ENCODE data around the gene RGS5.
"Not testable (repeated sequence)": the region's sequence is repeated elsewhere in the genome, so short reads cannot be mapped to it uniquely, and the experiment has no call there.

RGS5 gene, protein sequence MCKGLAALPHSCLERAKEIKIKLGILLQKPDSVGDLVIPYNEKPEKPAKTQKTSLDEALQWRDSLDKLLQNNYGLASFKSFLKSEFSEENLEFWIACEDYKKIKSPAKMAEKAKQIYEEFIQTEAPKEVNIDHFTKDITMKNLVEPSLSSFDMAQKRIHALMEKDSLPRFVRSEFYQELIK

DNA sequence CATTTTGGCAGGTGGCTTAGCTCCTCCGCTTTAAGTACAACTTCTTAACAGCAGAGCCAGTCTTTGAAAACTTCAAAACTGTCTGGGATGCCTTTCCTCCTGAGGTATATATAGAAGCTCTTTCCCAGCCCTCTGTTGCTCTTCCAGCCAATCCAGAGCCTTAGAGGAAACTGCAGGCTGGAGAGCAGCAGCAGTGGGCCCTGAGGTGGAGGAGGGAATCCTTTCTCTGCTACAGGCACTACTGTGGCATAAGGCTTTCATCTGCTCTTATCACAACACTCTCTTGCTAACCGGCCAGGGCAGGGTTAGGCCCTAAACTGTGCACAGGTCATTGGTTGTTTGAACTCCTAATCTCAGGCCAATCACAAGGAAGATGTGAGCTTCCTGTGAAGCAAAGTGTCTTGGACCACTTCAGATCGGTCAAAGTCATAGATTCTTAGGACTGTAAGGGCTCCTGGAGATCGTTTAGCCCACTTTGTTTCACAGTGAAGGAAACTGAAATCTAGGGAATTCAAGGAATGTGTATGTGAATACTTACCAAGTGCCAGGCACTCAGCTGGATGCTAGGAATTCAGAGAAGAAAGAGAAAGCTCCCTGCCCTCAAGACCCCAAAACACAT is at the start of gene RGS5:
Gene RGS5, minus strand, starts transcription at position 84 of the 619 bp plus-strand sequence. Its CDS starts 81 bp downstream, at position 3.
- DNase-seq = no peak

DNA sequence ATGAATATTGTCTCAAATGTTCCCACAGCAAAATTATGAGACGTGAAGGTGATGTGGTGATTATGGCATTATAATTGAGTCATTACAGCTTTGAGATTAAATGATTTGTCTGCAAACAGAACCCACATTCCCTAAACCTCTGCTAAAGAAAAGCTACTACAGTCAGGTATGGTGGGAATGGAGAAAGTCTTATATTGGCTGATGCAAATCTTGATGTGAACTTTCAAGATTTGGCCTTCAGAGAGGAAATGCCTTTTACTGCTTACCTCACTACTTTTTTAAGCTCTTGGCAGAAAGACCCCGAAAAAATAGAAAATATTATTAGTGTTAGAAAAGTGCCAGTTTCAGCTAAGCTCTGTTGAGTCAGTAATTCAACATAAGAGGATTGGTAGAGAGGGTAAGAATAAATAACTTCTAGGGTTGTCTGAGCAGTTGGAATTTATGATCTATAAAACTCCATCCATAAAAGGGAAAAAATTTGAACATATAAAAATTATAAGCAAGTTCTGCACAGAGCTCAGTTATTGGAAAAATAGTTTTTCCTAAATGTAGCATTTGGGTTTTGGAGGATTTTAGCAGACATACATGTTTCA is 47.8 kb upstream of the RGS5 start:
- DNase-seq = no peak

DNA sequence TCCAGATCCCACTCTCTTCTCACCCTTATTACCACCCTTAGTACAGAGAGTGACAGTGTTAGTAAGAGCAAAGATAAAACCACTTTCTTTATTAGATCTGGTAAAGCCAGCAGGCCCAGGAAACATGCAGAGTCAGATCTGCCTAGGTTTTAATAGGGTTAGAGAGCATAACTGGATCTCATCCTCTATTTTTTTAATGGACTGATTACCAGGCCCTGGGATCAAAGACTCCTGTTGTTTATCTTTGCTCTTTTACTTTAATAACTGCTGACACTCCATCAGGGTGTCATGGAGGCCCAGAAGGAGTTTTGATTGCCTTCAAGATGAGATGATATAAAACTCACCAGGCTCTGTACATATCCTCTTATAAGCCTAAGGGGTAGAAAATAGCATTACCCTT is 45.3 kb upstream of the RGS5 start:
- DNase-seq = no peak

DNA sequence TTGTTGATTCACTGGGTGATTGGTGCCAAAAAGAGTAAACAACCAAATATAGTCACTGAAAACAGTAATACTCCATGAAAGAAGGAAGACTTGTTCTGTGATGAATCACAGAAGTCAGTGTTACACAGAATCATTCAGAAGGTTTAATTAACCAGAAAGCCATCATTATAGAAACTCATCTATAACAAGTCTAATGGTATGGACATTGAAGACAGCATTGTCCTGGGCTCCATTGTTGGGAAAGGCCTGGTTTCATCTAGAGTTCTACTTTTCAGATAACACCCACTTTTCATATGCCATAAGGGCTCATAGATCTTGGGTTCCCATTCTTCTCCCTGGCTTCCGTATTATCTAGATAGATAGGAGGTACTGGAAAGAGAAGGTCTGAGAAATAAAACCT is 41.9 kb upstream of the RGS5 start:
- DNase-seq = not testable (repeated sequence)

DNA sequence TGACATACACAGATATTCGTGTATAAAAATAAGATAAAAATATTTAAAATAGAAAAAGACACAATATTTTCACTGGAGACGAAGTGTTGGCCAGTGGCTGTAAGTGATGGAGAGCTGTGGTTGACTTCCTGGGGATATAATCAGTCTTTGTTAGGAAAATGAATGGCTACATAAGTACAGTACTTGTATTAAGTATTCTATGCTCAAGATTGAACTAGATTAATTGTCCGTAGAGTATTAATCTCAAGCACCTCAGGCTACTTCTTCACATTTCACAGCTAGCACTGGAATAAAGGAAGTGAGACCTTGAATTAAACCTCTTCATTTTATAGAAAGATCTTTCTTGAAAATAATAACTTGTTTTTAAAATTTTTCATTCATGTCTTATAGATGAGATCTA is 39.0 kb upstream of the RGS5 start:
- no peak for DNase-seq

DNA sequence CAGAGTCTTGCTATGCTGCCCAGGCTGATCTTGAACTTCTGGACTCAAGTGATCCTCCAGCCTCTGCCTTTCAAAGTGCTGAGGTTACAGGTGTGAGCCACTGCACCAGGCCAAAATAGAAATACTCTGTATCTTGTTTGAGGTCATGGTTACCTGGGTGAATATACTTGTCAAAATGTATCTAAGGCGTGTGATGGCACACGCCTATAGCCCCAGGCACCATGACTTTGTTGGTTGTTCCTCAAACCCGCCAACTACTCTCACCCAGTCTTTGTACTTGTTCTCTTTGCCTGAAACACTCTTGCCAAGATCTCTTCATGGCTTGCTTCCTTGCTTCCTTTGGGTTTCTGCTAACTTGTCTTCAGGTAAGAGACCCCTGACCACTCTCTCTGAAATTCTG is 38.0 kb upstream of the RGS5 start:
- DNase-seq = no peak

DNA sequence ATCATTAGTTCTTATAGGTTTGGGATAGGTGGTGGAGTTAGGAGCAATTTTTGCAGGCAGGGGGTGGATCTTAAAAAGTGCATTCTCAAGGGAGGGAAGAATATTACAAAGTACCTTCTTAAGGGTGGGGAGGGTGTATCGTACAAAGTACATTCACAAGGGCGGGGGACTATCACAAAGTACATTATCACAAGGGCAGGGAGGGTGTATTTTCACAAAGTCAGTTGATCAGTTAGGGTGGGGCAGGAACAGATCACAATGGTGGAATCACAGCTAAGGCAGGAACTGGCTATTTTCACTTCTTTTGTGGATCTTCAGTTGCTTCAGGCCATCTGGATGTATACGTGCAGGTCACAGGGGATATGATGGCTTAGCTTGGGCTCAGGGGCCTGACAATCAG is 30.9 kb upstream of the RGS5 start:
- not testable (repeated sequence) for DNase-seq

DNA sequence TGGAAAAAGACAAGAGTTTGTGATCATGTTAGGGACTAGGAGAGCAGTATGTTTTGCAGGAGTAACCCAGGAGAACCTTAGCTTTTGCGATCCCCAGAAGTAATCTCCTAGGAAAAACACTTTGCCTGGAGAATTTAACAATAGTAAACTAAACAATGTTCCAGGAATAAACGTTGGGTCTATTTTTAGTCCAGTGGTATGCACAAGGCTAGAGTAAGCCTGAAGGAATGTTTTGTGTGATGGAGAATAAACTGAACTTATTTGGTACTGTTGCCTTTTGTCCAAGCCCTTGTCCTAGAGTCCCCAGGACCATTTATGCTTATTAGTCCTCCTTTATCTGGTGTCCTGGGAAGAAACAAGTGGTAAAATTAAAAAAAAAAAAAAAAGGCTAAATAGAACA is 28.7 kb upstream of the RGS5 start:
- DNase-seq = no peak

DNA sequence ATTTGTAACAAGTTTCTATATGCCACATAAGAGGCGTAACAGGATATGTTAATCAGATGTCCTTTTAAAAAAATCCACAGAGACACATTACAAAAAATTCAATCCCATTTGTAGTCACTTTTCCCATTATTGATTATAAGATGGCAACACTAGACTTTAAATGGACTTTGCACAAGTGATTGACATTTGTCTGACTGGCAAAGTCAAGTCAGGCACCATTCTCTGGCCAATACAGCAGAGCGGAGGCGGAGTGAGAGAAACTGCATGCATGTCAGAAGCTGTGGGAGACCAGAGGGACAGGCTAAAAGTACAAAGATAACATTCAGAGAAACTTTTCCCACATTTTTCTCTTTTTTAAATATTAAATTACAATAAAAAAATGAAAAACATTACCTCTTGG is 28.1 kb upstream of the RGS5 start:
- DNase-seq = no peak

DNA sequence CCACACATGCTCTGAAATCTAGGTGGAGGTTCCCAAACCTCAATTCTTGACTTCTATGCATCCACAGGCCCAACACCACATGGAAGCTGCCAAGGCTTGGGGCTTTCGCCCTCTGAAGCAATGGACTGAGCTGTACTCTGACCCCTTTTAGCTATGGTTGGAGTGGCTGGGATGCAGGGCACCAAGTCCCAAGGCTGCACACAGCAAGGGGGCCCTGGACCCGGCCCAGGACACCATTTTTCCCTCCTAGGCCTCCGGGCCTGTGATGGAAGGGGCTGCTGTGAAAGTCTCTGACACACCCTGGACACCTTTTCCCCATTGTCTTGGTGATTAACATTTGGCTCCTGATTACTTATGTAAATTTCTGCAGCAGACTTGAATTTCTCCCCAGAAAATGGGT is 25.6 kb upstream of the RGS5 start:
- DNase-seq = not testable (repeated sequence)

DNA sequence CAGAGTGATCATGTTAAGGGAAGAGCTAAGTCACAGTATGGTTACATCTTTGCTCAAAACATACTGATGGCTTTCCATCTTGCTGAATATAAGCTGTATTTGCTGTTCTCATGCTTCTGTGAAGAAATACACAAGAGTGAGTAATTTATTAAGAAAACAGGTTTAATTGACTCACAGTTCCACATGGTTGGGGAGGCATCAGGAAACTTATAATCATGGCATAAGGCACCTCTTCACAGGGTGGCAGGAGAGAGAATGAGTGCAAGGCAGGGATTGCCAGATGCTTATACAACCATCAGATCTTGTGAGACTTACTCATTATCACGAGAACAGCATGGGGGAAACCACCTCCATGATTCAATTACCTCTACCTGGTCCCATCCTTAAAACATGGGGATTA is 24.4 kb upstream of the RGS5 start:
- DNase-seq = no peak

DNA sequence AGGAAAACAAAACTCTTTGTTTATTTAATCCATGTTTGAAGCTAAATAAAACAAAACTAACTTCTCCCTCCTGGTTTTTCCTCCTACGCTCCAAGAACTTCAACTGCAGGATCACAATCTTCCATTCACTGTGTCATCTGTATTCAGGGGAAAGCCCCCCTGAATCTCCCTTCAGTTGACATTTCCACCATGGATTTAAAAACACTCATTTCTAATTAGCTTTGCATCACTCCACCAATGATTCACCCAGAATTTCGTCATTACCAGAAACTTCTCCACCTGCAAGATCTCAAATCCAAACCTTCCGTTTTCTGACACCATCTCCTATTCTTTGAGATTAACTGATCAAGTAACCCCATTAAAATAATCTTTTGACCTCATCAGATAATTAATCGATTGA is 10.9 kb upstream of the RGS5 start:
- no peak for DNase-seq

DNA sequence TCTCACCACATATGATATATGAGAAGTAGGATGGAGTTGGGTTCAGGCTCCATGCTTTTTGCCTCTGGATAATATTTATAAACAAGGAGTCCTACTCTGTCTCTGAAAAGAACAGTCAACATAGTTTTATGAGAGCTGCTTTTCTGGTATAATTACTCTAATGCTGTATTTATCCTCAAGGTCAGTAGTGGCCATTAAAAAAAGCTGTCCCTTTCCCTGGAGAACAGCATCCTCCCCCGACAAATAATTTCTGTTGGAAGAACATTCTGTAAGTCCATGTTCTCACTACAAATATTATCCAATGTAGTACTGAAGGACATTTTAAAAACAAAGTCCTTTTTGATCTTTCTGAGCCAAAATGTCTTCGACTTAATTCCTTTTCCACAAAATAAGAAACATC is 9.0 kb upstream of the RGS5 start:
- DNase-seq = no peak

DNA sequence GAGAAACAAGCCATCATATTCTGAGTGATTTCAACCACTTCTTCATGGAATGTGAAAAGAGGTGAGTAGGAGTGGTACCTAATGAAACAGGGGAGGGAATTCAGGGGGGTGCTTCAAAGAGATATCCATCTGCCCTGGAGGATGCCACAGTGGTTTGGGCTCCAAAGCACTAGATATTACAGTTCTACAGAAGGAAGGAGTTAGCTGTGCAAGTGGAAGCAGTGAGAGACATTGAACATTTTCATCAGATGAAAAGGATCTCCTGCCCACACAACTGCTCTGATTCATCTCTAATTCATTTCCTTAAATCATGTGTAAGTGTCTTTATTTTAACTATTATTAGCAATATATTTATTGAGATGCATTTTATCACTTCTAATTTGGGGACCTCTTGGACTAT is 2.8 kb upstream of the RGS5 start:
- DNase-seq = no peak

DNA sequence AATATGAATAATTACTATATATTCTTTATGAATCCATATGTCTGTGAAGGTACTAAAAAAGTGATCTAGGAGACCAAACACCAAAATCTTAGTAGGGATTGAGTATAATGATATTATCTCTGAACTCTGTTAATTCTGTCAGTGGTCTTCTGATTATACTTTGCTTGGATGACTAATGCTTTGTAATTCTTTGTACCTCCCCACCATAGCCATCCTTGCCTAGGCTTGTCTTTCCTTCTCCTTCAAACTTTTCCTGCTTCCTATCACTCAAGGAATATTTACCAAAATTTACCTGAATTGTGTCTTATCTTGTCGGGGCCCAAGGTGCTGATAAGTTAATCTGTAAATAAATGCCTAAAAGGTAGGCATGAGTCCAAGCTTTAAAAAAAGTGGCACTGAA is 845 bp upstream of the RGS5 start:
- no peak for DNase-seq

DNA sequence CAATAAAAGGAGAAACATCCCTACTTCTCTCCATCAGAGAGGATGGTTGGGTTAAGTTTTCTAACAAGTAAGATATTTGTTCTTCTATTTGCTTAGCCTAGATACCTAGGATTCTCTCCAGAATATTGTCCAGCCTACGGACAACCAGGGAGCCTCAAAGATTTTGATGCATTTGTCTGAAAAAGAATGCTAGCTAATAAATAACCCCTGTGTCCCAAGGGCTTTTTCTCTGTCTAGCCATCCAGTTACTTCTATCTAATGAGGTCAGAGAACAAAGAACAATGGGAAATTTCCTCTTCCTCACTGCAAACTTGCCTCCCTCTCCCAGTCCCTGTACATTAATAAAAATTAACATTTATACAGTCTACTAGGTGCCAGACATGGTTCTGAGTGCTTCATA is 810 bp downstream of the RGS5 start:
- no peak for DNase-seq

DNA sequence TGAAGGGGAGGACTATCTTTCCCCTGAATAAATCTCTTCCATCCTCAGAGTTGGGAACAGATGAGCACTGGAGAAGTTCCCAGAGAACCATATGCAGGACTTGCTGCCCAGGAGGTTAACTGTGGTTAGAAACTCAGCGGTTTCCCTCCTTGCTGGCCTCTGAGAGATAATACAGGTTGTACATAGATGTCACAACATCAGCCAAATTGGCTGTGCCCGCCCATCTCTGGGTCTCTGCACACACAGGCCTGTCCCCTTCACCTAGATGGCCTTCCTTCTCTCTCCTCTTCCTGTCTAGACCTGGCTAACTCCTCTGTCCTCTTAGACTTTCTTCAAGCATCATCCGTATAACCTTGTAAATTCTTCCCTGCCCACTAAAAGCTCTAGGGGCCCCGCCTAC is 5.7 kb downstream of the RGS5 start:
- no peak for DNase-seq

DNA sequence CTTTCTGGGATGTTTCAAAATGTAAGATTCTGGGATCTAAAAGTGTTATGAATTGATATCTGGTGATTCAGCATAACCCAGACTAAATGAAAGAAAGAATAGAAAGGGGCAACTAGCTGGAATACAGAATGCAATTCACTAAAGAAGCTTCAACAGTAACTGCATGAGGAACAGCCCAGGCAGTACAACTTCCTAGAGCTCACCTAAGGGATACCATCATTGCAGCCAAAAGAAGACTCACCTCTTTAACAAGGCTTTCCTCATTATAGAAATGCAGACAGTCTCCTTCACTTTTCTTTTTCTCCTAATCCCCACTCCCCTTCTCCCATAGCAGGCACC is 6.3 kb downstream of the RGS5 start:
- no peak for DNase-seq

DNA sequence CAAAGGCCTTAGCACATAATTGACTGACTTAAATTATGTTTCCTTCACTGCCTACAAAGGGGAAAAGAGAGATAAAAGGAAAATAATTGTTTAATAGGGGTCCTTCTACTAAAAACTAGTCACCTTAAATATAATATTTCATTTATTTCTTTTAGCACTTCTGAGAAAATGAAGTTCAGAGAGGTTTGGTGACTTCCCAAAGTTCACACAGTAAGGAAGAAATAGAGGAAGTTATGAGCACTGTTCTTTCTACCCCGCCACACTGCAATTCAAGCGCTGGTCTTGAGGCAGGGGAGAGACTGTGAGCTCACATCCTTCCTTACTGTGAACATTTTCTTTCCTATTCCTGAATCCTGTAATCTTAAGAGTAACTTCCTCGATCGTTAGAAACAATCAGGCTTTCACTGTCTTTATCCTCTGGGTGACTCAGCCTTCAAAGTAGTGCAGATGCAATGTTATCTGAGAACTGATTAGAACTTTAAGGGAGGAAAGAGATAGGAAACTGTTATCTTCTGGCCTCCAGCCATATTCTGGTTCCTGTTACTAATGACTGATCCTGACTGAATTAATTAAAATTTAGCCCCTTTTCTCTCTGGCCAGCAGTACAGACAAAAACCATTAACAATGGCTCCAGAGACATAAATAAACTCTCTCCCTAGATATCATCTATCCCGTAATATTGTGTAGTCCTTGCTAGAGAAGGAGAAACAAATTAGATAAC is 6.8 kb downstream of the RGS5 start:
- no peak for DNase-seq

DNA sequence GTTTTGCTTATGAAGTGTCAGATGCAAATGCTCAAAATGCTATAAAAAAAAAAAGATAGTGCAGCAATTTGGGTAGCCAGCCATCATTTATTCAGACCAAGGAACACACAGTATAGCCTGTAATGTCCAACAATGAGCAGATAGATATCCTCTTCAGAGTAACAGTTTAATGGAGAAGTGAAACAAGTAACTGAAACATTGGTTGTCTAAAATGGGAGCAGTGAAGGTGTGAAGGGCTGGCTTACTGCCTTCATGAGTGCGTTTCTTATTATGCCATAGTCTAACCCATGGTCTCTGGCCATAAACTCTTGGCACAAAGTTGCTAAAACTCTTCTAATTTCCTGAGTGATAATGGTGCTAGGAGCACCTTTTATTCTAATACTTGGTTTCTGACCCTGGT is 11.4 kb downstream of the RGS5 start:
- no peak for DNase-seq

DNA sequence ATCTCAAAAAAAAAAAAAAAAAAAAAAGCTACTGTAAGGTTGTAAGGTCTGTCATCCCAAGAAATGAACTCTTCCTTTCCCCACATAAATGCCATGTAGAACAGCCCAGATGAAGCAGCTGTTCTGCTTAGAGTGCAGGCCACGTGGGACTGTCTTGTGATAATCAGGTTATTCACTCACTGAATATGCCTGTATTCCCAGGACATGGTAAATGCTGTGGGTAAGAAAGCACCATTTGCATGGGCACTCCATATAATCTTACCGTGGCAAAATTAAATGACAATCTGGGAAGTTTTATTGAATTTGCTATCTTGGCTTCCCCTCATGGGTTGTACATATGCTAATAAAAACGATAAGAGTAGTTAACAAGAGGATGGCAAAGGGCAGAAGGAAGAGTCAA is 13.8 kb downstream of the RGS5 start:
- DNase-seq = no peak

DNA sequence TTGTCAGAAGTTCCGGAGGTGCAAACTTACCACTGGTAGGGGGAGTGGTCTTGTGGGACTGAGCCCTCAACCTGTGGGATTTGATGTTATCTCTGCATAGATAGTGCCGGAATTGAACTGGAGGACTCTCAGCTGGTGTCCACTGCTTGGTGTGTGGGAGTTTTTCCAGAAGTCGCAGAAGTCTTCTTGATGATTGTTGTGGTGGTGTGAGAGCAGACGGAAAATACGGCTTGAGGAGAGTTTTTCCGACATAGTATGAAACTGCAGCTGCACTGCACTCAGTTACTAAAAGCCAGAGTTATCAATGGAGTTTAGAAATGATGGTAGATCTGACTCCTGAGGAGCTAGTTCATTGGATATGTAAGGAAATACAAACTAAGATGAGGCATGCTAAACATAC is 14.9 kb downstream of the RGS5 start:
- DNase-seq = no peak

DNA sequence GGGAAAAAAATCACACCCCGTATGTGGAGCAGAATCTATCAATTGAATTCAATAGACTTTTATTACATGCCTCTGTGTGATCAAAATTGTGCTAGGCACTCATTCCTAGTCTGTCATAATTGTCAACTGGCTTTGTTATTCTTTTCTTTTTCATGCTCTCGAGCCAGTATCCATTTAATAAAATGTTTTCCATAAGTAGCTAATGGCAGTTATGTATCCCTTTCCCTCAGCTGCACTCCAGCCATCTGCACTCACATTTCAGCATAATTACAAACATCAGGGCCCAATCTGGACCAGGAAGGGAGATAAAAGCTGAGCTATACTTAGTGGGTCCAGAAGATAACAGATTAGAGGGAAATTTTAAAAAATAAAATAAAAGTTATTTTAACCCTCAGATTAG is 15.9 kb downstream of the RGS5 start:
- no peak for DNase-seq

DNA sequence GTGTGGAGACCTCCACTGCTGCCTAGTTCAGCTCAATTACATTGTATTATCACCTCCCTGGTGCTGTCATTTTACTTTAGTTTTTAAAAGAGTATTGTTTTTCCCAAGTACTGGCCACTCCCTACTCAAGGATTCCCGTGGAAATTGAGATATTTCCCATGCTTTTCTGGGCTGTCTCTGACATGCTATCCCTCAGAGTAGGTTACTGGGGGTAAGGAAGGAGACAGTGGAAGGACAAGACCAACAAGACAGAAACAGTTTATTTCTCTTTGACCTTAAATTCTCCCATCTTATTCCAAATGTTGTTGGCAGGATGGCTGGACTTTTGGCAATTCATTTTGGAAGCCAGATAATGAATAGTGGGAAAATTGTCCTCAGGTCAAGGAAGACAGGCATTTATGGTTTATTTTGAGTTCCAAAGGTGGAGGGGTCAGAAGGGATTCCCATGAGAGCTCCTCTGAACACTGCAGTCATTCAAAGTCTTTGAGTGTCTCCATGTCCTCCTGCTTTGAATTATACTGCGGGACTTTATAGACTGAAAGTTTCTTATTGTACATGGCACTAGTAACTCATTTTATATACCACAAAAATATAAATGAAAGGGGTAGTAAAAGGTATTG is 20.3 kb downstream of the RGS5 start:
- DNase-seq = no peak

Data from NCI-H526 treated with DMSO at 0.1 percent for 48 hours (cell line).